Activated CD4-positive, CD25-positive, alpha-beta regulatory T cell treated with anti-CD3 and anti-CD28 coated beads, Interleukin-2, amount 50 U/mL, for 72 hours (primary cell): ENCODE results near the gene SETD1B.

Experiments used
- DNase-seq: peaks from one replicate; pipeline ENCODE4 v3.0.0; 2021

Gene SETD1B

DNA sequence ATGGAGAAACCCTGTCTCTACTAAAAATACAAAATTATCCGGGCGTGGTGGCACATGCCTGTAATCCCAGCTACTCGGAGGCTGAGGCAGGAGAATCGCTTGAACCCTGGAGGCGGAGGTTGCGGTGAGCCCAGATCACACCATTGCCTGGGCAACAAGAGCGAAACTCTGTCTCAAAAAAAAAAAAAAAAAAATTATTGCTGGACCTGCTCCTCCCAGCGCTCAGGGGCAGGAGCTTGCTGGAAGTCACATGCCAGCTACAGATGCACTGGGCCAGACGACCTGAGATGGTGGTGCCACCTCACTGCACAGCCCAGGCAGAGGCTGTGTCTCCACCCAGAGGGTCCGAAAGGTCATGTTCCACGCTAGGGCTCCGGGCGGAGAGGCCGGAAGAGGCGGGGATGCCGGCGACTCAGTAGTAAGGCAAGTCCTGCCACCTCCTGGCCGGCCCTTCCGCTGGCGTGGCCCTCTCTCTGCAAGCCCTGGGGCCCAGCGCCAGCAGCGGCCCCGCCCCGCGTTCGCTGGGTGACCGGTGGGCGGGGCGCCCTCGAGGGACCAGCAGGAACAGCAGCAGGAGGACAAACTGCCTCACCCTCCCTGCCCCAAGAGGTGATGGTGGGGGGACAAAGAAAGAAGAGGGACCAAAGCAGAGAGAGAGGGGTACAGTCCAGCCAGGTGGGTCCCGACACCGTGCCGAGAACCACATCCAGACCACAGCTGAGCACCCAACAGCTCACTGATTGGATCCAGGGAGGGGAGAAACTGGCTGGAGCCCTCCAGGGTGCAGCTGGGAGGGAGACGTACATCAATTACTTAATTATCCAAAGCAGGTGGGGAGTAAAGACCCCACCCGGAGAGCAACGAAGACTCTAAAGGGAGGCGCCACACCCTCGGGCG lies 6.7 kb upstream of the SETD1B start:
- no peak for DNase-seq

DNA sequence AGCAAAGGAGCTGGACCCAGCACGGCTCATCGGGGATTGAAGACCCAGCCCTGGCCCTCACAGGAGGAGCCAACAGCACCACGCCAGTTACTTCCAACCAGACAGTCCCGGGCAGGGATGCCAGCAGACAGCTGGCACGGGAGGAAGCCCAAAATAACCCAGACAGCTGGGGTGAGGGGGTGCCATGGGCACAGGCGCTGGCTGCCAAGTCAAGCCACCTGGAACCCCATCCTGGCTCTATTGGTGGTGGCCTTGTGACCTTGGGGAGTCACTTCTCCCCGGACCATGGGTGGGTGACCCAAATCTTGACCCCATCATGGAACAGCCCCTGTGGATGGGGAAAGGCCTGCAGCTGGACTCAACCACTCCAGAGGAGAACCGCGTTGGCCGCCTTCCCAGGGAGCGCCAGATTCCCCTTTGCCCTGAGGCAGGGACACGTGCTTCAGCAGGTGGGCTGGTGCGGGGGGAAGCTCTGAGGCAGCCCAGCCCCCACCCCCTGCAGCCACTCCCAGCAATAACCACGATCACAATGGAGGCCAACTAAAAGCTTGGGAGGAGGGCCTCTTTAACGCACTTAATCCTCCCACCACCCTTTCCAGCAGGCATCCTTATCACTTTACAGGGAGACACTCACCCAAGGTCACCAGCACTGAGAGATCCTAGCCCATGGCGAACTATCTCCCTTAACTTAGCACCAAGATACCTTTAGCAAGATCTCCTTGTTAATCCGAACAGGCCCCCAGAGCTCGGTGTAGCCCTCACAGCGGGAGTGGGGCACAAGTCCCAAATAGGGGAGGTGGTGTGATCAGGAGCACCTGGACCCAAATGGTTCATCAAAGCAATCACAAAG lies 5.6 kb upstream of the SETD1B start:
- no peak for DNase-seq

DNA sequence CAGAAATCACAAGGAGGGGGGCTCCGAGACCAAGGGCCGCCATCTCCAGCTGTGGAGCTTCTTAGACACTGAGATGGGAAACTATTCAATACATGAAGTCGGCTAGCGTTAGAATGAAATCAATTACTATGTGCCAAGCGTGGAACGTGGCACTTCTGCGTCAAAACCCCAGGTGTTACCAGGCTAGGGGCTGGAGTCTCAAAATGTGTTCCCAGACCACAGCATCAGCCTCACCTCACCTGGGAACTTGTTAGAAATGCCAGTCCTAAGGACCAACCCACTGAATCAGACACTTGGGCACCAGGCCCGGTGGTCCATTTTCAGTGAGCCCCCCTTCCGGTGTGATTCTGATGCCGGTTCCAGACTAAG lies 5.0 kb upstream of the SETD1B start:
- no peak for DNase-seq

DNA sequence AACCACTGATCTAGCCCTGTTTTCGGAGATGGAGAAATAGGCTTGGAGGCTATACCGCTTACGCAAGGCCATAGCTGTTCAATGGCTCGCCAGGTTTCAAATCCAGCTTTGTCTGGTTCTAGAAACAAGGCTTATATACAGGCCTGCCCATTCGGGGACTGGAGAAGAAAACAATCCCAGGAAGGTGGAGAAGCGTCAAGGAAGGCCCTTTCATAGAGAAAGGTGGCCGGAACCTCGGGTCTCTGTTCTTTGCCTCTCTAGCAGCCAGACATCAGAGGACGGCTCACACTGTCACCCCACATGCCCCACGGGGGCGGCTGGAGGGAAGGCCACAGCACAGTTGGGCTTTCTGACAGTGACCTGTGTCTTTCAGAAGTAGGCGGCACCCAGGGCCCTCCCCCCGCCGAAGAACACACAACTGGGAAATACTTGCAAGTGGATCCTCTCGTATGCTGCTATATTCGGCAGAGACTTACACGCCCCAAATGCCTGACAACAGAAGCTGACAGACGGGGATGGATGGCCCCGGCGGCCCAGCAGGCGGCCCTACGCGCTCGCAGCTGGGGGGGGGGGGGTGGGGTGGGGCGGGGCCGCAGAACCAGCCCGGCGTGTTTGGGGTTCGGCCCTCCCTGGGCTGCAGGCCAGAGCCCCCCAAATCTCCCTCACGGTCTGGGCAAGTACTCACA lies 4.5 kb upstream of the SETD1B start:
- DNase-seq: no peak

DNA sequence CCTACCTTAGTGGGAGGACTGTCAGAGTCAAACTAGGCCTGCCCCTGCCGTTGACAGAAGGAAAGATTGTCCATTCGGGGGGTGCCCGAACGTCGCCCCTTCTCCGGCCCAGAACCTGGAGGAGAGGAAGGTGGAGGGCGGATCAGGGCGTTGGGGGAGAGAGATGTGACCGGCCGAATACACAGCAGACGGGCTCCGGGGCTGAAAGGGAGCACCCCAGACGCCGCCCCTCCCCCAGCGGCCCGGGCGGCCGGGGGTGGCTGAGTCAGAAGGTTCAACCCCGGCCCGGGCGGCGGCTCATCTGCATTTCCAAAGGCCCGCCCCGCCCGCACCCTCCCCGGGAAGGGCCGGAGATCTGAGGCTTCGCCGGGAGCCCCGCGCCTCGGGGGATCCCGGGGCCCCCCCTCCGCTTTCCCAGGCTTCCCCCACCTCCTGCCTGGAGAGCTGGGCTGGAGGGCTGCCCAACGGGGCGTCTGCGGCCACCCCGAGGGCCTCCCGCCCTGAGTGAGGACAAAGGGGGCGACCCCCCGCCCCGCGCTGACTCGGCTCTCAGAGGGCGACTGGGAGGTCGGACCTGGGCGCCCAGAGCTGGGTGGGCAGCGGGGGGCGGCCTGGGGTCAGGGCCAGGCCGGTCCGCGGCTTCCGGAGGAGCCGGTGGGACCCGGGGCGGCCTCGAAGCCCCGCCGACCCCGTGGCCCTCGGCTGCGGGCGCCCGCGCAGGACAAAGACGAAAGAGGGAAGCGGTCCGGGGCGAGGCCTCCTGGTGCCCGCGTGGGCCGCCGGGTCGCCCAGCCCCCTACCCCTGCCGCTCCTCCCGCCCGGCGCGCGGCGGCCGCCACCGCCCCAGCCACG lies 3.7 kb upstream of the SETD1B start:
- peak; percentile 86 for DNase-seq

DNA sequence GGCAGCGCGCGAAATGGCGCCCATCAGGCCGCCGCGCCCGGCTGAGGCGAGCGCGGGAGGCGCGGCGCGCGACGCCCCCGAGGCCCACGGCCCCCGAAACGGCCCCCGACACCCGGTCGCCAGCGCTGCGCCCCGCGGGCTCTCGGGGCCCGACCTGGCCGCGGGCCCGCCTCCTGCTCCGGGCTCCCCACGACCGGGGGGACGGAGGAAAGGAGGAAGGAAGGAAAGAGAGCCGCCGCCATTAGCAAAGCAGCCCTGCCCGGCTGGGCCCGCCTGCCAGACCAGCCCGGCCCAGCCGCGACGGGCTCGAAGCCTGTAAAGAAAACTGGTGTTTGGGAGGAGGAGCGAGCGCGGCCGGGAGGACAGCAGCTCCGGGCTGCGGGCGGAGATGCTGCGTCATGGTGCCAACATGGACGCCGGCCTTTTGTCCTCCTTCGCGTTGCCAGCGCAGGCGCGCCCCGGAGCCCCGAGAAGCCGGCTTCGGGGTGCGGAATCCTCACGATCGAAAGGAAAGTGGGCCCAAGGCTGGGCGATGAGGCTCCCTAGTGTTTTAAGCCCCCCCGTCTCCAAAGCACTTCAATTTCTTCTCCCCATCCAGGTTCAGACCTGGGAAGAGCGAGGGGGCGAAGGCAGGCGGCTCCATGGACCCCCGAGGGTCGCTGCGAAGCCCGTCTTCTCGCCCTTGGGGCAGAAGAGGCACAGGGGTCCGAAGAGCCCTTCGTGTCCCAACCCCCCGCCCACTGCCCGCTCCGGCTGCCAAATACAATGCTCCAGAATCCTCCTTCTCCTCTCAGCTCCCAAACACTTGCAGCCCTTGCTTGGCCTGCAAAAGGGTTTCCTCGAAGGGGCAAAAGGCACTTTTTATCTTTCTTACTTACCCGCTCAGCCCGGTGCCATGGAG lies 2.9 kb upstream of the SETD1B start:
- DNase-seq: peak; percentile 79

DNA sequence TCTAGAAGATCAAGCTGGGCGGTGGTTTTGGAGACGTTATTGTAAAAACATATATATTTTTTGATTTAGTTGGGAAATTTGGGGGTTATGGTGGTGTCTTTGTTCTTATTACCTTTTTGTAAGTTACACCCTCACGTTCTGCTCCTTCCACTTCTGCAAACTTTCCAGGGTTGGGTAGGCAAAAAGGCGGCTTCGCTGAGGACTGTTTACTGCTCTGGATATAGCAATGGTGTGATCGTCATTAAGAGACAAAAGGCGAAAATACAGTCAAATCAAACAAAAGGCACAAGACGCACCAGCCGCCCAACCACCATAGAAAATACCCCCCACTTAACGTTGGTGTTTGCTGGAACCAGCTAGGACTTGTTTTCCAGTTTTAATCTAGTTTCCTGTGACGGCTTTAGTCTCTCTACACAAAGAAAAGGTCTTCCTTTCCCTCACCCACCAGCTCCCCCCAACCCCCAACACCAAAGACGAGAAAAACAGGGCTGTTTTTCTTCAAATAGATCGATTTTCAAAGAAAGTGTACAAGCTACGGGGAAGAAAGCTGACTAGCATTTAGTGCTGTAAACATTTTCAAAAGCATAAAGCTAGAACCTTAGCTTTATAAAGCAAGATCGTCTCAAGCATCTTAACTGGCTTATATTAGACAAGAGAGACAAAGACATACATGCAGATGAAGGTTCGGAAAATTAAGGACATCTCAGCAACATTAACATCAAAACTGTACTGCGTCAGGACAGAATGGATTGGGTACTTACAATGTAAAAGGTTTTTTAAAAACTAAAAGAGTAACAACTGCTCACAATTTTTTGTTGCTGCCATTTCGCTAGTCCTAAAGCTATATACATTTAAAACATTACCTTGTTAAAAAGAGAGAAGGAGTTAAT lies 2.0 kb upstream of the SETD1B start:
- no peak for DNase-seq

DNA sequence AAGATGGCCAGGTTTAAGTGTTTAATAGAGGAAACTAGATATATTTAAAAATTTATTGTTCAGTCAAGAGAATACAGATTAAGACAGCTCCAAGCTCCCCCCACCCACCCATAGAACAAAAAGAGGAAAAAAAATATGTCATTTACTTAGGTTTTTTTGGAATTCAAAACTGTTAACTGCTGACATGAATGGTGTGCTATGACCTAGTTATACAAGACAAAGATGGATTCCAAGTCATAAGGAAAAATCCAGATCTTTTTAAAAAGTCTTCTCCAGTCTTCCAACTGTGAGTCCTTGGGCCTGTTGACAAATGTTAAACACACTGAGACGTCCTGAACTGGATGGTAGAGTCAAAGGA lies 1.3 kb upstream of the SETD1B start:
- no peak for DNase-seq

DNA sequence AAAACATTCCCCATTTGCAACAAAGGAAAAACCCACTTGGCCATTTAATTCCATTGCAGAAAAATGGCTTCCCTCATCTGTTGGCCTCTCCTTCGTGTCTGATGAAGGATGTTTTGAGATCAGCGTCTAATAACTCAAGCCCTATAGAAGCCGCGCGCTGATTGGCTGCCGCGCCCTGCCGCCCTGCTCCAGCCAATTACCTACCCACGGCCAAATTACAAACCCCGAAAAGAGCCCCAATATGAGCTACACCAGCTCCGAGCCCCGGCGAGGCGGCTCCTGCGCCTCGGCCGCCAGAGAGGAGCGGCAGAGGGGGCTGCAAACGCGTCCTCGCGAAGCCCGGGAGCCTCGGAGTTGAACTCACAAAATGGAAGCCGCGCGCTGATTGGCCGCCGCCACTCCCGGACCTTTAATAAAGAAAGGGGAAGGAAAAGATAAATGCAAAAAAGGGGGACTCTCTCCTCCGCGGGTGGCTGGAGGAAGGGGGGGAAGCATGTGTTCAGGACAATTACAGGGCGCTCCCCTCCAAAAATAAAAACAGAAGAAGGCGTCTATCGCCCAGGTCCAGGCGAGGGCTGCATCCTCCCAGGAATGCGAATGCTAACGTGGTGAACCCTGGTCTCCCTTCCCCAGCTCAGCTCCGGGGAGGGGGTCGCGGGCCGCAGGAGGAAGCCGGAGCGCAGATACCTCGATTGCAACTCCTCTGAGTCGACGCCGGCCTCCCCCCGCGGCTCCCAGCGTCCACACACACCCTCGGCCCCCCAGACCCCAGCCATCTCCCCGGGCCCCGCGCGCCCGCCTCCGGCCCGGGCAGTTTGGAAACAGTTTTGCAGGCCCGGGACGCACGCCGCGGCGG lies 738 bp upstream of the SETD1B start:
- peak; percentile 87 for DNase-seq

DNA sequence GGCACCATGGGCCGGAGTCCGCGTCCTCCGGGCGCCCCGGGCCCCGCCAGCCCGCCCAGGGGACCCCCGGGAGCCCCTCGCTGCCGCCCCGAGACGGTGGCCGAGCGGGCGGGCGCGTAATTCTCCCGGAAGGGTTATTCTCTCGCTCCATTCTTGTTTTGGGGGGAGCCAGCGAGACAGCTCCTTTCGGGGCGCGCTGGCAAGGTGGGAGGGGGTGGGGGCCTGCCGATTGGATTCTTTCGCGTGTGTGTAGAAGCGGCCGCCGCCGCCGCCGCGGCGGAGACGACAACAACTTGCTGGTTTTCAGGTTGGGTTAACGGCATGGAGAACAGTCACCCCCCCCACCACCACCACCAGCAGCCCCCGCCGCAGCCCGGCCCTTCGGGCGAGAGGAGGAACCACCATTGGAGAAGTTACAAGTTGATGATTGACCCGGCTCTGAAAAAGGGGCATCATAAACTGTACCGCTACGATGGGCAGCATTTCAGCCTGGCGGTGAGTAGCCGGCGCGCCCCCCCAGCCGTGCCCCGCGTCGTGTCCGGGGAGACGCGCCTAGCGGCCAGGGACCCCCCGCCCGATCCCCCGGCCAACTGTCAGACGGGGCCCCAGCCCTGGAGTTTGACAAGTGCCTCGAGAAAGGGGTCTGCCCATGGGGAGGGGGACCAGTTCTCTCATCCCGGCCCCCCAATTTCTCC lies 755 bp downstream of the SETD1B start:
- peak; percentile 53 for DNase-seq

DNA sequence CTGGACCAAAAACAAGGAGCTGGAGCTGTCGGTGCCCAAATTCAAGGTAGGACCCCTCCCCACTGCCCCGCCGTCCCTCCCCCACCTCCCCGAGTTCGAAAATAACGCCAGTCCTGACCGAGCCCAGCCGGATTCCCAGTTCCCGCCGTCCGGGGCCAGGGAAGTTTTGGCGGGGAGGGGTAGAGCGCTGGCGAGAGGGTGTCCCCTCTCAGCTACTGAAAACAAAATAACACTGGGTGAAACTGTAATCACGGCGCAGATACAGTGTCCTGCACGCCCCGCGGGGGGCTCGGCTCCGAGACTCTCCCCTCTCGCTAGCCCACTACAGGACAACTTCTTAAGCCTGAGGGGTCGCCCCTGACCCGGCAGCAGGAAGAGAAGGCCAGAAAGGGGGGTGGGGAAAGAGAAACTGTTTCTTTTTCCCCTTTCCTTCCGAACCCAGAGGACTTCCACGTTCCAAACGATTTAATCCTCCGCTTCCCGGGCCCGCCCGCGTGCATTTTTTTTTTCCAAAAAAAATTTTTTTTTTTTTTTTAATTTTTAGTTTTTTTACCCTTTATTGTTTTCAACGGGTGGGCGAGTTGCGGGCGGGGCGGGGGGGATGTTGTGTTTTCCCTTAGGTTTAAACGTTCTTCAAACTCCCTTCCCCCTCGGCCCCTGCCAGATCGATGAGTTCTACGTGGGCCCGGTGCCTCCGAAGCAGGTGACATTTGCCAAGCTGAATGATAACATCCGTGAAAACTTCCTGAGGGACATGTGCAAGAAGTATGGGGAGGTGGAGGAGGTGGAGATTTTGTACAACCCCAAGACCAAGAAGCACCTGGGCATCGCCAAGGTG lies 1.6 kb downstream of the SETD1B start:
- no peak for DNase-seq

DNA sequence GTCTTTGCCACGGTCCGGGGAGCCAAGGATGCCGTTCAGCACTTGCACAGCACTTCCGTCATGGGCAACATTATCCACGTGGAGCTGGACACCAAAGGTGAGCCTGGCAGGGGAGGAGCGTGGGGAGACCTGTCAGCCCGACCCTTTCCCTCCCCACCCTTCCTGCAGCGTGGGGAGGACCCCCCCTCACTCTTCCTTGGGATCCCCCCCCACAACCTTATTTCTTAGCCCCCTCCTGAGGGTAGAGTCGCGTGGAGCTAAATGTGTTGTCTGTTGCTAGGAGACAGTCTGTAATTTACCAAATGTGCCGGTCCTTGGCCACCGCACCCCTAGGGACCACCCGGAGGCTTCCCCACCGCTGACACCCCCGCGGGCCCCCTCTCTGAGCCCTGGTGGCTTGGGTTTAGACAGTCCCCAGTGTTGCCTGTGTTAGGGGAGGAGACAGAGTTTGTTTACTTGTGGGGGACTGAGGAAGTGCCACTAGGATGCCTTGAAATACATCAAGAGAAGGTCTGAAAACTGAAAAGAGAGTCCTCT lies 2.3 kb downstream of the SETD1B start:
- no peak for DNase-seq

DNA sequence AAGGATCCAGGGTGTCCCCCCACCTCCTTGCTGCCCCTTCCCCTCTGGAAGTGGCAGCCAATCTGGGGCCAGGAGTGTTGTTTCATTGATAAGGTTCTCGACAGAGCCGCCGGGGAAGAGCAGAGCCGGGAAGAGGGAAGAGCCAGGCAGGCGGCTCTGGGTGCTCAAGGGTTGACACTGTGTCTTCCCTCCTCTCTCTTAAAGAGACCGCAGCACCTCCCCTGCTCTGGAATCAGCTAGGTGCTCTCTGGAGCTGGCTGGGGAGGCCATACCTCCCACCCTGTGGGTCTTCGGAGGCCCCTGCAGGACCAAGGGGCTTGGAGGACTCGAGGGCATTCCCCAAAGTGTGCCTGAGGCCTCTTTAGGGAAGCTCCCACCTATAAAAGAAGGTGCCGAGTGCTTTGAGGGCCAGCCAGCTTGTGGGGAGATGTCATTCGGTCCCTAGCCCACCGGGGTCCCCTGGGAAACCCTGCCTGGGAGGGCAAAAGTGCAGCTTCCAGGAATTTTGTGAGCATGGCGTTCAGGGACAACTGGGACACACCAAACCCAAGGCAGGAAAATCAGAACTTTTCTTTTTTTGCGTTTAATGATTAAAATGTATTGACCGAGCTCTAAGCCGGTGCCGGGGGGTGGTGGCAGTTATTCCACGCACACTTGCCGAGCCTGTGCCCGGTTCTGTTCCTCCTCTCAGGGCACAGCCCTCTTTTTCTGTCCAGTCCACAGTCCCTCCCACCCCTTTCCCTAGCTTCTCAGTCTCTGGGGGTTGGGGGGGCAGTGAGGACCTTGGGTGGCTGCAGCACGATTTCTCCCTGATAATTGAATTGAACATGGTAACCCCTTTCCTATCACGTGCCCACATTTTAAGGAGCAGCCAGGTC lies 3.0 kb downstream of the SETD1B start:
- DNase-seq: no peak

DNA sequence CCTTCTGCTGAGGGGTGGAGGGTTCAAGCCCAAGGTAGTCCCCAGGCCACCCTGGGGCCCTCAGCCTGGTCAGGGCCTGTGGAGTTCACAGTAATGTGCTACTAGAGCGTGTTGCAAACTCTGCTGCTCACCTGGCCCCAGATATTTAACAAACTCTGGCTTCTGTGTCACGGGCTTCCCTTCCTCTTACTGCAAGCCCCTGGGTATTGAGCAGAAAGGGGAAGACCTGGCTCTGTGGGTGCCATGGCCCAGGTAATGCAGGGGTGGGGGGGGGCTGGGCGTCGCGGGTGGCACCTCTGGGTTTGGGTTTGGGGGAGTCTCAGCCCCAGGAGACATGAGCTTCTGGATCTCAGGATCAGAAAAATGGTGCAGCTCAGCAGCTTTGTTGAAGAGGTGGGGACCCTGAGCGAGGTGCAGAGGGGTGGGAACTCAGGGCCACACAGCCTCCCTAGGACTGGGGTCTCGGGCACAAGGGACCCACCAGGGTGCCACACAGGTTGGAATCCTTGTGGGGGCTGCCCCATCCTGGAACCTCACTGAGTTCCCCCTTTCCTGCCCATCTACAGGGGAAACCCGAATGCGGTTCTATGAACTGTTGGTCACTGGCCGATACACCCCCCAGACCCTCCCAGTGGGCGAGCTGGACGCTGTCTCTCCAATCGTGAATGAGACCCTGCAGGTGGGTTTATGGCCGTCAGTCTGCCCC lies 4.0 kb downstream of the SETD1B start:
- DNase-seq: no peak

DNA sequence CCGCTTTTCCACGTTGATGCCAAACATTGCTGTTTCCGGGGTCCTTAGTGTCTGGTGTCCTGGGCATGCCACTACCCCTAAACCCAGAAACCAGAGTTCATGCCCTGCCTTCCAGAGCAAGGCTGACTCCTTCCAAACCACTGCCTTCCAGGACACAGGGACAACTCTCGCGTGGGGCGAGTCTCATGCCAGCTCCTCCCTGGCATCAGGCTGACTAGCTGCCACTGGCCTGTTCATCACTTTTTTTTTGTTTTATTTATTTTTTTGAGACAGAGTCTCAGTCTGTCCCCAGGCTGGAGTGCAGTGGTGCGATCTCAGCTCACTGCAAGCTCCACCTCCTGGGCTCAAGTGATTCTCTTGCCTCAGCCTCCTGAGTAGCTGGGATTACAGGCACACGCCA lies 4.8 kb downstream of the SETD1B start:
- DNase-seq: no peak

DNA sequence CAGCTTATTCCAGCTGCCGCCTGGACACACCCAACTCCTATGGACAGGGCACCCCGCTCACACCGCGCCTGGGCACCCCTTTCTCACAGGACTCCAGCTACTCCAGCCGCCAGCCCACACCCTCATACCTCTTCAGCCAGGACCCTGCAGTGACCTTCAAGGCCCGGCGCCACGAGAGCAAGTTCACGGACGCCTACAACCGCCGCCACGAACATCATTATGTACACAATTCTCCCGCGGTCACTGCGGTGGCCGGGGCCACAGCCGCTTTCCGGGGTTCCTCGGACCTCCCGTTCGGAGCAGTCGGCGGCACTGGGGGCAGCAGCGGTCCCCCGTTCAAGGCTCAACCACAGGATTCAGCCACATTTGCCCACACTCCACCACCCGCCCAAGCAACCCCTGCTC lies 5.9 kb downstream of the SETD1B start:
- DNase-seq: no peak
